GM12878 (cell line): ENCODE measurements around the gene NDUFA5. TPM values are rescaled to one million over a fixed set of nuclear protein-coding genes. Genes with fewer than 3 reads are reported as not detected.

Experiments used
- ATAC-seq: fragments of 200-7000 bp; cut with Tn5 transposase; 3 replicates; pipeline ENCODE4 v1.9.1; 2020; ENCODE audit warnings: mild to moderate bottlenecking, moderate library complexity
- BruUV-seq: library from RNA; stranded (reverse); fragments of 400-500 nt; replicated peaks from 2 replicates; lab custom pipeline; 2021; lab: Mats Ljungman, UMichigan
- CTCF ChIA-PET: fragments of 300-600 bp; sonication (Branson Sonifier 250); formaldehyde crosslinking; extraction: SDS; loops from one replicate; lab custom pipeline; 2021; ENCODE audit warnings: inconsistent platforms; lab: Yijun Ruan, JAX
- POLR2A ChIA-PET: fragments of 350-600 bp; formaldehyde crosslinking; extraction: SDS; loops from one replicate; lab custom pipeline; 2021; ENCODE audit warnings: inconsistent platforms; lab: Charles Lee
- RAD21 ChIA-PET: fragments of 300-600 bp; sonication (Branson Sonifier 250); formaldehyde crosslinking; loops from one replicate; lab custom pipeline; 2023; ENCODE audit warnings: antibody characterized with exemption; ENCODE audit not compliant: unreplicated experiment; lab: Charles Lee
- SMC1A ChIA-PET: fragments of 300-600 bp; sonication (Branson Sonifier 250); formaldehyde crosslinking; loops from one replicate; lab custom pipeline; 2023; ENCODE audit not compliant: unreplicated experiment, uncharacterized antibody; lab: Charles Lee
- DNase-seq: peaks from one replicate; pipeline ENCODE4 v3.0.0-alpha.2; 2011; ENCODE audit warnings: low read depth, low spot score
- FAIRE-seq: peaks from 3 replicates; lab custom pipeline; 2011; peaks lifted over from hg19 to GRCh38; lab: Jason Lieb, UNC
- H2AFZ ChIP-seq: 2 replicates; pipeline ENCODE4 v1.6.0; 2011; ENCODE audit warnings: low read depth, low read length, control low read depth; ENCODE audit not compliant: control insufficient read depth
- H3K27ac ChIP-seq: 2 replicates; pipeline ENCODE4 v1.5.1; 2011; ENCODE audit warnings: control low read depth; ENCODE audit not compliant: control insufficient read depth, insufficient read depth
- H3K27me3 ChIP-seq, 2 experiments: replicated peaks in 1 of 2; 2 replicates each; pipeline versions ENCODE4 v1.6.0 to v1.6.1; 2011; ENCODE audit warnings: low read length in 1 of 2; ENCODE audit not compliant: control insufficient read depth in 2 of 2, insufficient read depth in 2 of 2
- H3K36me3 ChIP-seq, 2 experiments: 2 replicates each; pipeline ENCODE4 v1.5.1; 2011; ENCODE audit warnings: low read length in 1 of 2; ENCODE audit not compliant: control insufficient read depth in 2 of 2, insufficient read depth in 2 of 2
- H3K4me1 ChIP-seq: 2 replicates; pipeline ENCODE4 v1.6.1; 2011; ENCODE audit warnings: mild to moderate bottlenecking, low read length, moderate library complexity, mixed read lengths; ENCODE audit not compliant: control insufficient read depth, insufficient read depth
- H3K4me2 ChIP-seq: 2 replicates; pipeline ENCODE4 v1.6.0; 2011; ENCODE audit warnings: control low read depth; ENCODE audit not compliant: control insufficient read depth, insufficient read depth
- H3K4me3 ChIP-seq: fragments of 200-600 bp; sonication (generic); 2 replicates; pipeline ENCODE4 v1.5.1; 2016
- H3K79me2 ChIP-seq: 2 replicates; pipeline ENCODE4 v1.6.0; 2011; ENCODE audit warnings: low read length; ENCODE audit not compliant: control insufficient read depth, insufficient read depth
- H3K9ac ChIP-seq: 2 replicates; pipeline ENCODE4 v1.8.0; 2011; ENCODE audit warnings: low read length, control low read depth, mixed read lengths; ENCODE audit not compliant: control insufficient read depth, insufficient read depth
- H3K9me3 ChIP-seq: replicated peaks from 3 replicates; pipeline ENCODE4 v1.5.1; 2011; ENCODE audit warnings: mild to moderate bottlenecking, low read length; ENCODE audit not compliant: control insufficient read depth, insufficient read depth
- H4K20me1 ChIP-seq: 2 replicates; pipeline ENCODE4 v1.6.0; 2011; ENCODE audit not compliant: control insufficient read depth, insufficient read depth
- CHD2 ChIP-seq: IDR thresholded peaks from 2 replicates; pipeline ENCODE4 v1.6.1; 2011; ENCODE audit warnings: low read depth, low read length, improper control_type of control experiment, borderline replicate concordance
- DPF2 ChIP-seq: fragments of 450-650 bp; IDR thresholded peaks from 2 replicates; pipeline ENCODE4 v1.6.1; 2017; ENCODE audit warnings: mild to moderate bottlenecking
- FOS ChIP-seq: IDR thresholded peaks from 3 replicates; pipeline ENCODE4 v1.6.1; 2011; ENCODE audit warnings: borderline replicate concordance; ENCODE audit not compliant: insufficient read length; ENCODE audit errors: extremely low read depth
- IRF5 ChIP-seq: fragments of 450-650 bp; IDR thresholded peaks from 2 replicates; pipeline ENCODE4 v1.6.1; 2017; ENCODE audit warnings: borderline replicate concordance
- MEF2B ChIP-seq: fragments of 450-650 bp; IDR thresholded peaks from 2 replicates; pipeline ENCODE4 v1.6.1; 2018; ENCODE audit warnings: mild to moderate bottlenecking, moderate library complexity; ENCODE audit not compliant: partially characterized antibody, poor library complexity, severe bottlenecking
- NR2C1 ChIP-seq: fragments of 450-650 bp; IDR thresholded peaks from 2 replicates; pipeline ENCODE4 v1.6.1; 2017; ENCODE audit warnings: antibody characterized with exemption, mild to moderate bottlenecking, moderate library complexity
- RCOR1 ChIP-seq: conservative IDR thresholded peaks from 2 replicates; pipeline ENCODE4 v1.6.1; 2012; ENCODE audit warnings: low read depth, low read length, improper control_type of control experiment
- SUPT20H ChIP-seq: IDR thresholded peaks from 2 replicates; pipeline ENCODE4 v1.6.1; 2011; ENCODE audit warnings: low read depth, mild to moderate bottlenecking, low read length, moderate library complexity, borderline replicate concordance; ENCODE audit not compliant: control insufficient read depth
- TCF3 ChIP-seq: IDR thresholded peaks from 2 replicates; pipeline ENCODE4 v1.6.1; 2012; ENCODE audit warnings: low read depth, mild to moderate bottlenecking, low read length, borderline replicate concordance; ENCODE audit not compliant: insufficient read depth
- ZBED1 ChIP-seq: IDR thresholded peaks from 2 replicates; pipeline ENCODE4 v1.6.1; 2016; ENCODE audit warnings: borderline replicate concordance
- ZBTB40 ChIP-seq: fragments of 450-650 bp; IDR thresholded peaks from 2 replicates; pipeline ENCODE4 v1.6.1; 2016; ENCODE audit warnings: mild to moderate bottlenecking, moderate library complexity, borderline replicate concordance
- ZNF217 ChIP-seq: fragments of 450-650 bp; IDR thresholded peaks from 2 replicates; pipeline ENCODE4 v1.6.1; 2017; ENCODE audit warnings: antibody characterized with exemption, mild to moderate bottlenecking
- ZNF384 ChIP-seq: IDR thresholded peaks from 2 replicates; pipeline ENCODE4 v1.6.1; 2012; ENCODE audit warnings: low read depth, mild to moderate bottlenecking, low read length, improper control_type of control experiment, borderline replicate concordance
- WGBS: methylation state at CpG from one replicate; pipeline ENCODE4 v1.1.6; 2016; ENCODE audit warnings: low lambda C conversion rate; ENCODE audit not compliant: insufficient replicate concordance, insufficient coverage; ENCODE audit errors: missing lambda C conversion rate; 5-methylcytosine and 5-hydroxymethylcytosine counted together
- in situ Hi-C: fragments of 300-500 bp; cut with MboI; formaldehyde crosslinking; loops from 9 replicates; pipeline ENCODE4 v1.14.3; 2018; ENCODE audit warnings: mixed read lengths
- intact Hi-C: fragments of 100-400 bp; cut with micrococcal nuclease; formaldehyde crosslinking; loops from one replicate; pipeline ENCODE4 v1.14.2; 2022; ENCODE audit not compliant: unreplicated experiment
- polyA plus RNA-seq, 11 experiments: library from polyadenylated mRNA; depleted of rRNA in 4 of 11; unstranded in 6 of 11; stranded (reverse) in 5 of 11; fragments of >200 nt; fragmentation: Nextera tagmentation in 4 of 11; fragmentation: Illumina TruSeq in 1 of 11; extraction: Ambion mirVana in 4 of 11; extraction: Trizol in 1 of 11; gene quantifications; 1 replicate in 1 of 11; 2 replicates in 10 of 11; pipeline versions ENCODE4 v1.2.1 to v1.2.3, GENCODE V29; 2011 to 2016; ENCODE audit warnings: inconsistent platforms in 2 of 11, missing spikeins in 2 of 11, low read depth in 1 of 11
- total RNA-seq, 4 experiments: library from RNA; depleted of rRNA in 3 of 4; stranded (reverse); fragments of >200 nt in 3 of 4; fragmentation: Illumina TruSeq in 1 of 4; extraction: Trizol in 1 of 4; gene quantifications; 2 replicates each; pipeline versions ENCODE4 v1.2.1 to v1.2.3, GENCODE V29; 2013 to 2021
- TF ChIP-seq, protein P1 (sequence below): fragments of 450-650 bp; IDR thresholded peaks from 2 replicates; pipeline ENCODE4 v1.6.1; 2017; ENCODE audit warnings: mild to moderate bottlenecking

The NDUFA5 gene
- total and polyA plus RNA-seq, 10 of the 15 experiments (the other 5 are each of a cell fraction or from before 2014, with no cell fraction given), result 51.0 to 209 (median 86.9) TPM

- TF ChIP-seq ZBTB40 (no peak), TCF3 (no peak), ZBED1 (no peak), IRF5 (no peak)
Measured at GRCh38 chr7:123571684-123572083, 14.1 kb upstream of the NDUFA5 start (continued).

DNA sequence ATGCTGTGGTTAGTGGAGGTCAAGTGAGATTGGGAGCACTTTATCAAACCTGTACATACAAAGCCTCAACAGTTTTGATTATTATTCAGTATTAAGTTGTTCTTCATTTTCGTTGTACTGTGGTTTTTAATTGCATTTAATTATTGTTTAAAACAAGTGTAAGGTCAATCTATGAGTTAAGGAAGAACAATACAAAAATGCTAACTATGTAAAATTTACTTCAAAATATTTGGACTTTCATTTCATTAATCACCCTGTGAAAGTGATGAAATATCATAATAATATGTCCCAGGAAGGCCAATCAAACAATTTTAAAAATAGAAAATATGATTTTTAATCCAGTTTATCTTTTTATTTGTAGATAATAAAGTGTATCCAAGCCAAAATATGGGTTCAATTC, 13.6 kb upstream of the NDUFA5 start:
- Histone ChIP-seq H3K36me3 (no peaks in the 10 kb centered on the region), H3K9ac (no peak overlapping the region), H3K27me3 (no peaks in the 10 kb centered on the region), H3K27ac (no peak overlapping the region), H3K4me3 (no peak overlapping the region), H3K79me2 (no peaks in the 10 kb centered on the region), H3K4me2 (no peak overlapping the region), H2AFZ (no peak overlapping the region), H3K9me3 (no peaks in the 10 kb centered on the region), H4K20me1 (no peaks in the 10 kb centered on the region), H3K4me1 (no peaks in the 10 kb centered on the region)
- DNase-seq (no peak), FAIRE-seq (no peak), ATAC-seq (no peak)
- WGBS, result 0% methylated on average over 1 of the region's 1 CpG
- intact Hi-C loops (loop anchor here (10.0 kb wide), 1 partner anchor 76 kb away; no protein-coding TSS in a partner anchor), in situ Hi-C loops (no loop called here)
- BruUV-seq, result no TSS peak
- CTCF ChIA-PET, result interaction anchor here (1.0 to 1.3 kb wide), 3 partner anchors 10 to 77 kb away, joined by 3 to 5 read pairs (median 3); no protein-coding TSS in a partner anchor
- SMC1A ChIA-PET, result interaction anchor here (0.8 kb wide), 1 partner anchor 14 kb away, joined by 6 read pairs; the partner anchor contains the start of gene NDUFA5
- RAD21 ChIA-PET, result no interaction called here
- POLR2A ChIA-PET, result no interaction called here
- no peak for TF ChIP-seq ZNF217
- TF ChIP-seq FOS, result no peak
- TF ChIP-seq SUPT20H, result no peak
- TF ChIP-seq NR2C1, result no peak
- TF ChIP-seq RCOR1, result no peak
- no peak for TF ChIP-seq ZNF384
- TF ChIP-seq CHD2, result no peak
- no peak for TF ChIP-seq DPF2
- TF ChIP-seq, protein P1, sequence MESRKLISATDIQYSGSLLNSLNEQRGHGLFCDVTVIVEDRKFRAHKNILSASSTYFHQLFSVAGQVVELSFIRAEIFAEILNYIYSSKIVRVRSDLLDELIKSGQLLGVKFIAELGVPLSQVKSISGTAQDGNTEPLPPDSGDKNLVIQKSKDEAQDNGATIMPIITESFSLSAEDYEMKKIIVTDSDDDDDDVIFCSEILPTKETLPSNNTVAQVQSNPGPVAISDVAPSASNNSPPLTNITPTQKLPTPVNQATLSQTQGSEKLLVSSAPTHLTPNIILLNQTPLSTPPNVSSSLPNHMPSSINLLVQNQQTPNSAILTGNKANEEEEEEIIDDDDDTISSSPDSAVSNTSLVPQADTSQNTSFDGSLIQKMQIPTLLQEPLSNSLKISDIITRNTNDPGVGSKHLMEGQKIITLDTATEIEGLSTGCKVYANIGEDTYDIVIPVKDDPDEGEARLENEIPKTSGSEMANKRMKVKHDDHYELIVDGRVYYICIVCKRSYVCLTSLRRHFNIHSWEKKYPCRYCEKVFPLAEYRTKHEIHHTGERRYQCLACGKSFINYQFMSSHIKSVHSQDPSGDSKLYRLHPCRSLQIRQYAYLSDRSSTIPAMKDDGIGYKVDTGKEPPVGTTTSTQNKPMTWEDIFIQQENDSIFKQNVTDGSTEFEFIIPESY, result no peak
- TF ChIP-seq ZBED1, result no peak
- TF ChIP-seq MEF2B, result no peak
